Measurements from ENCODE around the gene CYP27A1.
"Not testable (repeated sequence)": the region's sequence is repeated elsewhere in the genome, so short reads cannot be mapped to it uniquely, and the experiment has no call there.

Gene CYP27A1

GRCh38 chr2:218833023-218833609, 51.2 kb downstream of the CYP27A1 start:
- DNase-seq = no peak

DNA sequence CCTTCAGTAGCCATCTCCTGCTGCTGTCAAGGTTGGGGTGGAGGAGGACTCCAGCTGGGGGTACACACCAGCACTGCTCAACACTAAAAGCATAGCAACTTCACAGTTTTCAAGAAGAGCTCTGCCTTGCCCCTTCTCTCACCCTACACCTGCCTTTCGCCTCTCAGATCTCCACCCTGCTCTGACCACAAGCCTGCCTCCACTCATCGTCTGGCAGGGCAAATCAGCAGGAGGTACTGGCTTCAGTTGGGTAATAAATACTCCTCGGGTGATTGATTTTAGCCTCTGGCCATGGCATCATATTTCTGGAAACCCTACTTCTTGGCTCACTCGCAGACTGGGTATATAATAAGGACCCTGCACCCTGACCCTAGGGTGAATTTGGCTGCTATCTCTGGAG, 52.7 kb downstream of the CYP27A1 start:
- DNase-seq = no peak

- DNase-seq = no peak
Observed at GRCh38 chr2:218837495-218837894, 55.5 kb downstream of the CYP27A1 start.

GRCh38 chr2:218839430-218839829, 57.5 kb downstream of the CYP27A1 start:
- no peak for DNase-seq

GRCh38 chr2:218839888-218840287, 57.9 kb downstream of the CYP27A1 start:
- DNase-seq = no peak

GRCh38 chr2:218844334-218844733, 62.4 kb downstream of the CYP27A1 start:
- DNase-seq = not testable (repeated sequence)

DNA sequence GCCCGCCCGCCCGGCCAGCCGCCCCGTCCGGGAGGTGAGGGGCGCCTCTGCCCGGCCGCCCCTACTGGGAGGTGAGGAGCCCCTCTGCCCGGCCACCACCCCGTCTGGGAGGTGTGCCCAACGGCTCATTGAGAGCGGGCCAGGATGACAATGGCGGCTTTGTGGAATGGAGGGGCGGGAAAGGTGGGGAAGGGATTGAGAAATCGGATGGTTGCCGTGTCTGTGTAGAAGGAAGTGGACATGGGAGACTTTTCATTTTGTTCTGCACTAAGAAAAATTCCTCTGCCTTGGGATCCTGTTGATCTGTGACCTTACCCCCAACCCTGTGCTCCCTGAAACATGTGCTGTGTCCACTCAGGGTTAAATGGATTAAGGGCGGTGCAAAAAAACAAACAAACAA, 65.0 kb downstream of the CYP27A1 start:
- not testable (repeated sequence) for DNase-seq

- no peak for DNase-seq
Observed at GRCh38 chr2:218849721-218850120, 67.8 kb downstream of the CYP27A1 start.

GRCh38 chr2:218850796-218851195, 68.8 kb downstream of the CYP27A1 start:
- no peak for DNase-seq

DNA sequence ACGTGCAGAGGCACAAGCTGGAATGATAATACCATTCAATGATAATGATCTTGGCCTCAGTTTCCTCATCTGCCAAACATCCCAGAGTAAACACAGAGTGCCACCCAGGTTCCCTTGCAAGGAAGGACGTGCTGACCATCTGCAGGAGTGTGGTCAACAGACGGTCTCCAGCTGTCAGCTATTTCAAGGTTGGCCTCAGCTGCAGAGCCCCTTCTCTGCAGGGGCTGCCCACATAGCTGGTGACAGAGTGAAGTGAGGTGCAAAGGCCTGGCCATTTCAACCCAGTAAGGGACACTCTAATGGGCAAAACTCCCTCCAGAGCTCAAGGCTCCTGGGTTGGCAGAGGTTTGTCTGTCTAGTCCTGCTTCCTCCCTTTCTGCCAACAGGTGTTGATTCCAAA, 69.3 kb downstream of the CYP27A1 start:
- no peak for DNase-seq

DNA sequence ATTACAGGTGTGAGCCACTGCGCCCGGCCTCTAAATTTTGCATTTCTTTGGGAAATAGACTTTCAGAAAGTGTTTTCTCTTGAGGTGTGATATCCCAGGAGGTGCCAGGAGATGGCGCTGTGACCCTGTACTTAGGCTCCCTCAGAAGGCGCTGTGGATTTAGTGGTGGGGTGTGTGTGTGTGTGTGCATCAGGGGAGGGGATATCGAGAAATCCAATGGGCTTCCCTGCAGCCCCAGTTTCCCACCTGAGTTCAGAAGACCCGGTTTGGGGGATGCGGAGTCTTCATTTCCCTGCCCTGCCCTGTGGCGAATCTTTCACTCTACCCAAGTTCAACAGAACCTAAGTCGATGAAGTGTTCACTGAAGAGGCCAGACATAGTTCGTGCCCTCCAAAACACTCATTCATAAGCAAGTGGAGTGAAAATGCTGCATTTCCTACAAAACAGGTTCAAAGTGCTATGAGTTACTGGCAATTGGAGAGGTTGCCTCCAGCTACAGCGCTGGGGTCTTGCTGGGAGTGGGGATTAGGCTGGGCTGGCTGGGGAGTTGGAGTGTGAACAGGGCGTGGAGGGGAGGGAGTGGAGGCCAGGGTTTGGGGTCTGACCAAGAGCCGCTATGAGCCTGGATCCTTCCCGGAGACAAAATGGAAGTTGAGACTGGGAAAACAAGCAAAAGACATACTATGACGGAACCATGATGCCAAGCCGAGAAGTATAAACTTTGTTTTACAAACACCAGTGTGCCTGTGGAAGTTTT, 71.1 kb downstream of the CYP27A1 start:
- peak; percentile 46 for DNase-seq

DNA sequence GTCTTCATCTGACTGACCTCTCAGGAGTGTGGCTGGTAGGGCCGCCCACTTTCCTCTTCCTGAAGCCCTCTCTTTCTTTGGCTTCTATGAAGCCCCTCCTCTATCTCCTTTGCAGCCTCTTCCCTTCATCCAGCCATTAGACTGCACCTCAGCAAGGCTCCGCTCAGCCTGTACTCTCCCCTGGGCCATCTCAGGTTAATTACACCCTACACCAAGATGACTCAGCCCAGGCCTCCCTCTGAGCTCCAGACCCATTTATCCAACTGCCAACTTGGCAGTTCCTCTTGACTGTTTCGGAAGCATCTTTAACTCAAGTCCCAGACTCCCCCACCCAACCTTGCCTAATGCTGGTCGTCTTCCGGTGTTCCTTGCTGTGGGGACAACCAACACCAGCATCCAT, 71.8 kb downstream of the CYP27A1 start:
- DNase-seq = no peak

DNA sequence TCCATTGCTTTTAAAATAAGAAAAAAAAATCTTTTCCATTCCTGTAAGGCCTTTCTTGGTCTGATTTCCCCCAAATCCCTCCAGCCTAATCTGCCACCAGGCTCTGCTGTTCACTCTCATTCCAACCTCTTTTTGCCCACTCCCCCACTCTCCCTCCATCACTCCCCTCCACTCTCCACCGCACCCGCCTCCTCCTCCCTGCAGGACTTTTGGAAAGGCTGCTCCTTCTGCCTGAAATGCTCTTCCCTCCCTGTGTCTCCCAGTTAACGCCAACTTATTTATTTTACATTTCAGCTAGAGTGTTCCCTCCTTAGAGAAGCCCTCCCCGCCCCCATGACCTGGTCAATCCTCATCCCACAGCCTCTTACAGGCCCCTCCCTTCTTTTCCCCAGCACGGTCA, 72.9 kb downstream of the CYP27A1 start:
- DNase-seq = no peak

DNA sequence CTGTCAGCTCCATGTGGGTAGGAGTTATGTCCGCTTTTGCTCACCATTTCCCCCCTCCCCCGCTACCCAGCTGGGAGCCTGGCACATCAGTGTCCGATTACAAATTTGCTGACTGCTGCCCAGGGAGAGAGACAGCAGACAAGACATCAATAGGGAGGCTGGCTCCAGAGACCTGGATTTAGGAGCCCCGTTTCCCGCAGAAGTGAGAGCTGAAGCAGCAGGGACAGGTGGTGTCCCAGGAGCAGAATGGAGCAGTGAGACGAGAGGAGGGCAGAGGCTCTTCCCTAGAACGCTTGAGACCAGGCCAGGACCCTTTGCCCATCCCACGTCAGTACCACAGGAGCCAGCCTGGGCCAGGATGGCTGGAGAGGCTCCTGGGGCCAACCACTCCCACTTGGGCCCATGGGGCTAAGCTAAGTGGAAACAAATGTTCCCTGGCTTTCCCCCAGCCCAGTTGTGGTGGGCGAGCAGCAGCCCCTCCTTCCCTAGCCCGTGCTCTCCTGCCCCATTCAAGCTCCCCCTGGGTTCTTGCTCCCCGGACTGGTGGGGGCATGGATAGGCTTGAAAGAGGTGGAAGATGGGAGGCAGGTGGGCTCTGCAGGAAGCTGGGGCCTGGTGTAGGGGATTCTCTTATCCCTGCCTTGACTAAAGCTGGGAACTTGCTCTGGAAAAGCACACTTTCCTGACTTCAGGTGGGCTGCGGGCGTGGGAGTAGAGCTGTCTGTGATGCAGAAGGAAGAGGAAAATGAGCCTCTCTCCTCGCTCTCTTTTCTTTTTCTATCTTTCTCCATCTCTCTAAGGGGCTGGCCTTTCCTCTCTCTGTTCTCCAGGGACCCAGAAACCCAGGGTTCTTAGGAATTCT, 73.6 kb downstream of the CYP27A1 start:
- DNase-seq = no peak

- no peak for DNase-seq
Observed at GRCh38 chr2:218856167-218856895, 74.4 kb downstream of the CYP27A1 start.

DNA sequence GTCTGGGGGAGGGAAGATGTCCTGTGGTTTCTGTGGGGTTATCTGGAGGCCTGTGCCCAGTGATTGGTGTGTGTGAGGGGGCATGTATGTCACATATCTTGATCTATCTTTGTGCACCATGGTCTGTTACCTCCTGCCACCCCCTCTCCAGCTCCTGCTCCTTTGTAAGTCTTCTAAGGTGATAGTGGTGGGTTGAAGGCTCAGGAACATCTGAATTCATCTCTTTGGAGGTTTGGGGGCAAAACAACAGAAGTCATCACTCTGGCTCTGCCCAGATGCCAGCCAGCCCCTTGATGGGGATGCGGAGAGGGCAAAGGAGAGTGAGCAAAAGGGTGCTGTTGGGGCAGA, 74.9 kb downstream of the CYP27A1 start:
- DNase-seq = no peak

DNA sequence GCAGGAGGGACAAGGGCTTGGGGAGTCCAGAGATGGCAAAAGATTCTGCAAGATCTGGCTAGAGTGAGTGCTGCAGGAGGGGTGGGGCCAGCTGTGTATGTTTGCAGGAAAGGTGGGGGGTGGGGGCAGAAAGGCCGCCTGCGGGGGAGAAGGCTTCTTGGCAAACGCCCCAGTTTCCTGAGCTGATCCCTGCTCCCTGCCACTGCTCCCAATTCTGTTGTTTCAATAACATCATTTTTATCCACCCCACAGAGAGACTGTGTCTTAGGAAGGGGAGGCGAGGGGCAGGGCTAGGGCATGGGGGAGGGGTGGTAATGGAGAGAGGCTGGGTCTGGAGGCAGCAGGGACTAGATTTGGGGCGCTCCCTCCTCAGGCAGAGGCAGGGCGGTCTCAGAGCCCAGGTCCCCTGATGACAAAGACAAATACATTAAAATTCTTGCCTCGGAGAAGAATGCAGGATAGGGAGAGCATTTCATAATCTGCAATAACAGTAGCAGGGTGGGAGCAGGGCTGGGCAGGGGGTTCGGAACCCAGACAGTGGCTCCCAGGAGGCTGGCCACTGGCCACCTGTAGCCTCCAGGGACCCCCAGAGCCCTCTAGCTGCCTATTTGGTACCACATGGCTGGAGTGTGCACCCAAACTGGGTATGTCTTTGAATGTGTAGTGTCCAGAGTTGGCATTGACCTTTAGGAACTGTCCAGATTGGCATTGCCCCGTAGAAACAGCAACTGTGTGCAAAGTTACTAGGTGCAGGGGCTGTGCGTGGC, 75.6 kb downstream of the CYP27A1 start:
- no peak for DNase-seq

- DNase-seq = no peak
Observed at GRCh38 chr2:218858138-218858445, 76.1 kb downstream of the CYP27A1 start.

DNA sequence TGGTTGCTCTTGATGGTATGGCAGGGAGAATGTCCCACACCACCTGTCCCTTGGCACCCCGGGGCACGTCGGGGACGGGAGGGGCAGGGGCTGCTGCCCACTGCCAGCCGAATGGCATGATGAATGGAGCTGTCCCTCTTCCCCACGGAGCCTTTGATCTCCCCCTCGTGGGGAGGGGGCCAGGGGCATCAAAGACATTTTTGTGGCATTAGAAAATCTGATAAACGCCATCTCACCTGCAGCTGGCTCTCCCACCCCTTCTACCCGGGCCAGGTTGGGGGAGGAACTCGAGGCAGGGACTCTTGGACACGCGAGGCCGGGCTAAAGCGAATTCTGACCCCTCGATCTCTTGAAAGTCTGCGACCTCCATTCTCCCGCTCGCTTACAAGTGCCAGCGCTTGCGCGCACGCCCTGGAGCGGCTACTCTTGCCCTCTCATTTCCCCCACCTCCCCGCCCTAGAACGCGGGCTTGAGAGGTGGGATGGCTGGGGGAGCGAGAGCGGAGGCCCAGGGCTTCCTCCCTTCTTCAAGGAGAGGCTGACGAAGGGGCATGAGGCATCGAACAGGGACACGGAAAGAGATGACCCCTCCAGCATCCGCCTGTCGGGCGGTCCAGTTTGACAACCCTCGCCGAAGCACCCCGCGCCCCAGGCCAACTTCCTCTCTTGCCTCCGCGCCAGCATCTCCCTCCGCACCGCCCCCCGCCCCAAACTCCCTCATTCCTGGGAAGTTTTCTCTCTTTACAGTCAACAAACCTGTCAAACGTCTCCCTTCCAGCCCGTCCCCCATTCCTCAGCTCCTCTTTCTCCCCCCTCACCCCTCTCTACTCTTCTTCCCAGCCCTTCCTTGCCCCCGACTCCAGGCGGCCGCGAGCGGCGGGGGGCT, 77.0 kb downstream of the CYP27A1 start:
- DNase-seq = no peak

DNA sequence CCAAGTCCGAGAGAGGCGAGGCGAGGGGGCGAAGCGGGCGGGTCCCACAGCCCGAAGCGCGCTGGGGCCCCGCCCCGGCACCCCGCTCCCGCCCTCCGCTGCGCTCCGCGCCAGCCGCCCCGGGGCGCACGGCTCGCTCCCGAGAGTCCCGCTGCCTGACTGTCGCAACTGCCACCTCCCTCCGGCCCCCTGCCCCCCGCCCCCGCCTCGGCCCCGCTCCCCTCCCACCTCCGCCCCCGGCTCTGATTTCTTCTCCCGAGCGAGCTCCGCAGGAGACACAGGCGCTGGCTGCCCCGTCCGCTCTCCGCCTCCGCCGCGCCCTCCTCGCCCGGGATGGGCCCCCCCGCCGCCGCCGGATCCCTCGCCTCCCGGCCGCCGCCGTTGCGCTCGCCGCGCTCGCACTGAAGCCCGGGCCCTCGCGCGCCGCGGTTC, 77.6 kb downstream of the CYP27A1 start, which contains the start of gene WNT6:
Gene WNT6 (plus strand): TSS at position 250 of the 432 bp plus-strand sequence. CDS start 233 bp downstream, outside the sequence.
- DNase-seq = no peak

Data from effector CD8-positive, alpha-beta T cell (primary cell).